Keratinocyte (primary cell): ENCODE results near the gene OR2S2. TPM values are rescaled to one million over a fixed set of nuclear protein-coding genes. Genes with fewer than 3 reads are reported as not detected.

ENCODE experiments used
- DNase-seq: peaks from one replicate; pipeline ENCODE4 v3.0.0-alpha.2; 2011; ENCODE audit warnings: low read depth, missing footprints, low spot score
- FAIRE-seq: peaks from 2 replicates; lab custom pipeline; 2011; peaks lifted over from hg19 to GRCh38; lab: Jason Lieb, UNC
- H2AFZ ChIP-seq: 2 replicates; pipeline ENCODE4 v1.6.0; 2012; ENCODE audit warnings: low read length, control low read depth, inconsistent platforms; ENCODE audit not compliant: control insufficient read depth
- H3K27ac ChIP-seq: 2 replicates; pipeline ENCODE4 v1.5.1; 2011; ENCODE audit warnings: low read length; ENCODE audit not compliant: control insufficient read depth, insufficient read depth
- H3K27me3 ChIP-seq: 3 replicates; pipeline ENCODE4 v1.6.0; 2011; ENCODE audit warnings: low read length; ENCODE audit not compliant: control insufficient read depth, insufficient read depth; ENCODE audit errors: extremely low read depth
- H3K36me3 ChIP-seq, 2 experiments: 2 replicates in 1 of 2; 3 replicates in 1 of 2; pipeline ENCODE4 v1.5.1; 2011; ENCODE audit warnings: low read length in 2 of 2, mild to moderate bottlenecking in 1 of 2; ENCODE audit not compliant: control insufficient read depth in 2 of 2, insufficient read depth in 2 of 2; ENCODE audit errors: extremely low read depth in 1 of 2
- H3K4me1 ChIP-seq: 3 replicates; pipeline ENCODE4 v1.5.1; 2011; ENCODE audit warnings: low read length; ENCODE audit not compliant: control insufficient read depth, insufficient read depth; ENCODE audit errors: extremely low read depth
- H3K4me2 ChIP-seq: 3 replicates; pipeline ENCODE4 v1.6.0; 2011; ENCODE audit warnings: low read depth, low read length; ENCODE audit not compliant: control insufficient read depth, insufficient read depth; ENCODE audit errors: extremely low read depth
- H3K4me3 ChIP-seq, 3 experiments: fragments of 200-600 bp in 1 of 3; sonication (generic) in 1 of 3; 2 replicates in 2 of 3; 3 replicates in 1 of 3; pipeline ENCODE4 v1.5.1; 2011 to 2016; ENCODE audit warnings: low read length in 3 of 3, mild to moderate bottlenecking in 3 of 3, control low read depth in 2 of 3, inconsistent platforms in 1 of 3, low read depth in 1 of 3, mixed read lengths in 1 of 3, mixed run types in 1 of 3, moderate library complexity in 1 of 3; ENCODE audit not compliant: control insufficient read depth in 2 of 3, insufficient read depth in 2 of 3; ENCODE audit errors: extremely low read depth in 1 of 3
- H3K79me2 ChIP-seq: 2 replicates; pipeline ENCODE4 v1.6.0; 2012; ENCODE audit warnings: low read length; ENCODE audit not compliant: control insufficient read depth, insufficient read depth
- H3K9ac ChIP-seq: 3 replicates; pipeline ENCODE4 v1.6.0; 2011; ENCODE audit warnings: low read length; ENCODE audit not compliant: control insufficient read depth, insufficient read depth; ENCODE audit errors: extremely low read depth
- H3K9me1 ChIP-seq: 3 replicates; pipeline ENCODE4 v1.6.0; 2011; ENCODE audit warnings: low read length; ENCODE audit not compliant: control insufficient read depth, insufficient read depth; ENCODE audit errors: extremely low read depth
- H3K9me3 ChIP-seq: 2 replicates; pipeline ENCODE4 v1.5.1; 2012; ENCODE audit warnings: low read depth, low read length; ENCODE audit not compliant: control insufficient read depth
- H4K20me1 ChIP-seq: 3 replicates; pipeline ENCODE4 v1.6.0; 2011; ENCODE audit warnings: low read length; ENCODE audit not compliant: control insufficient read depth, insufficient read depth; ENCODE audit errors: extremely low read depth
- EZH2 ChIP-seq: IDR thresholded peaks from one replicate; pipeline ENCODE4 v1.6.1; 2012; ENCODE audit warnings: inconsistent platforms, mild to moderate bottlenecking, low read length, moderate library complexity
- dilution Hi-C: fragments of 300-500 bp; cut with MboI; formaldehyde crosslinking; loops from one replicate; pipeline ENCODE4 v1.7.0; 2020; ENCODE audit warnings: low sequenced_read_pairs; ENCODE audit not compliant: extremely low pct_ligation_motif_present
- polyA plus RNA-seq, 5 experiments: library from polyadenylated mRNA; depleted of rRNA in 3 of 5; stranded (reverse) in 3 of 5; stranded (forward) in 1 of 5; unstranded in 1 of 5; fragments of >200 nt; gene quantifications; 1 replicate in 1 of 5; 2 replicates in 3 of 5; 3 replicates in 1 of 5; pipeline versions ENCODE4 v1.2.1 to v1.2.3, GENCODE V29; 2011 to 2012; ENCODE audit warnings: missing spikeins in 2 of 5, low read depth in 1 of 5, low replicate concordance in 1 of 5
- TF ChIP-seq, protein P1 (sequence below), 3 experiments: IDR thresholded peaks in 1 of 3; conservative IDR thresholded peaks in 1 of 3; optimal IDR thresholded peaks in 1 of 3; 2 replicates in 2 of 3; 3 replicates in 1 of 3; pipeline versions ENCODE3 to v1.5.1; 2011; ENCODE audit warnings: low read length in 3 of 3, mild to moderate bottlenecking in 3 of 3, moderate library complexity in 2 of 3, control low read depth in 1 of 3, inconsistent platforms in 1 of 3; ENCODE audit not compliant: insufficient read depth in 2 of 3; ENCODE audit errors: extremely low read depth in 1 of 3

The OR2S2 gene
- polyA plus RNA-seq, 1 donor (not counting 4 experiments of a cell fraction or from before 2014, with no cell fraction given) = not detected

GRCh38 chr9:35919212-35920008, 38.5 kb downstream of the OR2S2 start:
- Histone ChIP-seq H3K4me2 (no peak overlapping the region), H3K9ac (no peak overlapping the region), H3K9me1 (no peaks in the 10 kb centered on the region), H2AFZ (no peak overlapping the region), H3K27ac (no peak overlapping the region), H3K9me3 (no peaks in the 10 kb centered on the region), H3K27me3 (no peaks in the 10 kb centered on the region), H3K79me2 (no peaks in the 10 kb centered on the region), H3K36me3 (no peaks in the 10 kb centered on the region), H3K4me3 (no peak overlapping the region), H3K4me1 (peaks cover 11% of the 10 kb centered on the region), H4K20me1 (no peaks in the 10 kb centered on the region)
- DNase-seq = no peak
- TF ChIP-seq EZH2 = no peak
- TF ChIP-seq, protein P1, sequence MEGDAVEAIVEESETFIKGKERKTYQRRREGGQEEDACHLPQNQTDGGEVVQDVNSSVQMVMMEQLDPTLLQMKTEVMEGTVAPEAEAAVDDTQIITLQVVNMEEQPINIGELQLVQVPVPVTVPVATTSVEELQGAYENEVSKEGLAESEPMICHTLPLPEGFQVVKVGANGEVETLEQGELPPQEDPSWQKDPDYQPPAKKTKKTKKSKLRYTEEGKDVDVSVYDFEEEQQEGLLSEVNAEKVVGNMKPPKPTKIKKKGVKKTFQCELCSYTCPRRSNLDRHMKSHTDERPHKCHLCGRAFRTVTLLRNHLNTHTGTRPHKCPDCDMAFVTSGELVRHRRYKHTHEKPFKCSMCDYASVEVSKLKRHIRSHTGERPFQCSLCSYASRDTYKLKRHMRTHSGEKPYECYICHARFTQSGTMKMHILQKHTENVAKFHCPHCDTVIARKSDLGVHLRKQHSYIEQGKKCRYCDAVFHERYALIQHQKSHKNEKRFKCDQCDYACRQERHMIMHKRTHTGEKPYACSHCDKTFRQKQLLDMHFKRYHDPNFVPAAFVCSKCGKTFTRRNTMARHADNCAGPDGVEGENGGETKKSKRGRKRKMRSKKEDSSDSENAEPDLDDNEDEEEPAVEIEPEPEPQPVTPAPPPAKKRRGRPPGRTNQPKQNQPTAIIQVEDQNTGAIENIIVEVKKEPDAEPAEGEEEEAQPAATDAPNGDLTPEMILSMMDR (optimal IDR thresholded peaks at IDR 0.05 in 1 of 3, IDR thresholded peaks at IDR 0.05 in 1 of 3, conservative IDR thresholded peaks at IDR 0.05 in 1 of 3; ENCODE audit: extremely low read depth in 1 of 3, insufficient read depth in 2 of 3, low read length in 3 of 3) = no peak
- FAIRE-seq = no peak
- dilution Hi-C loops = no loop called here

DNA sequence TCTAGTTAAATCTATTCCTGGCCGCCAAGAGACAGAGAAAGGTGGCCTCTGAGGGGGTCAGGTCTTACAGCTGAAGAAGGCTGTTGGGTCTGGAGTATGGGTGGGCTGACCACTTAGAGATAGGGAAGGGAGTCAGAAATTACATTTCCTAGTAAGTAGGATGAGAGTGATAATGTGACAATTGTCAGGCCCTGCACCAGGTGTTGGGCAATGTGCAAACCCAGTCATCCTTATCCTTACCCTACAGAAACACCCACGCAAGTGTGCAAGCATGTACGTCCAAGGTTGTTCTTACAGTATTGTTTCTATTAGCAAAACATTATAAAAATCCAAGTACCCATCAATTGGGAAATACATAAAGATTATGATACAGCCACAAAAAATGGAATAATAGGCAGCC, 39.2 kb downstream of the OR2S2 start:
- DNase-seq = no peak

More for the DNA sequence above, 39.2 kb downstream of the OR2S2 start:
- Histone ChIP-seq H3K27ac (no peak overlapping the region), H3K4me3 (no peak overlapping the region), H3K9me1 (no peaks in the 10 kb centered on the region), H3K9me3 (no peaks in the 10 kb centered on the region), H3K79me2 (no peaks in the 10 kb centered on the region), H3K27me3 (no peaks in the 10 kb centered on the region), H3K9ac (no peak overlapping the region), H3K36me3 (no peaks in the 10 kb centered on the region), H3K4me1 (peaks cover 9% of the 10 kb centered on the region), H4K20me1 (no peaks in the 10 kb centered on the region), H2AFZ (no peak overlapping the region), H3K4me2 (no peak overlapping the region)
- dilution Hi-C loops = no loop called here
- TF ChIP-seq, protein P1 (optimal IDR thresholded peaks at IDR 0.05 in 1 of 3, IDR thresholded peaks at IDR 0.05 in 1 of 3, conservative IDR thresholded peaks at IDR 0.05 in 1 of 3; ENCODE audit: extremely low read depth in 1 of 3, insufficient read depth in 2 of 3, low read length in 3 of 3) = no peak
- TF ChIP-seq EZH2 = no peak
- no peak for FAIRE-seq
